ENCODE results near the gene TMCO1.

DNA sequence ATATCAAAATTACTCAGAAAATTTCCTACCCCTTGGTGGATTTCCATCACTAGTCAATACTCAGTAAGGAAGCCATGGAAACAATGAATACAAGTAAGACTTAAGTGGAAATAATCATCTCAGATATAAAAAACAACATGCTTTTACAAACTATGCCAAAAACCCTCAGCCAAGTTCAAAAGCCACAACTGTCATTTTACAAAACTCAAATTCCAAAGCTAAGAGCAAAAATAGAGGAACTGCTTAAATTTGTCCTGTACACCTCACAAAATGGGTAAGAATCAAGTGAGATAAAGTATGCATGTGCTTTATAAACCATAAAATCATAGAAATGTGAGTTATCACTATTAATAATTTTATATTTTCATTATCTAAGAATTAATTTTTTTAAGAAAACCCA is 9.6 kb downstream of the TMCO1 start:
- TF ChIP-seq, protein P1, sequence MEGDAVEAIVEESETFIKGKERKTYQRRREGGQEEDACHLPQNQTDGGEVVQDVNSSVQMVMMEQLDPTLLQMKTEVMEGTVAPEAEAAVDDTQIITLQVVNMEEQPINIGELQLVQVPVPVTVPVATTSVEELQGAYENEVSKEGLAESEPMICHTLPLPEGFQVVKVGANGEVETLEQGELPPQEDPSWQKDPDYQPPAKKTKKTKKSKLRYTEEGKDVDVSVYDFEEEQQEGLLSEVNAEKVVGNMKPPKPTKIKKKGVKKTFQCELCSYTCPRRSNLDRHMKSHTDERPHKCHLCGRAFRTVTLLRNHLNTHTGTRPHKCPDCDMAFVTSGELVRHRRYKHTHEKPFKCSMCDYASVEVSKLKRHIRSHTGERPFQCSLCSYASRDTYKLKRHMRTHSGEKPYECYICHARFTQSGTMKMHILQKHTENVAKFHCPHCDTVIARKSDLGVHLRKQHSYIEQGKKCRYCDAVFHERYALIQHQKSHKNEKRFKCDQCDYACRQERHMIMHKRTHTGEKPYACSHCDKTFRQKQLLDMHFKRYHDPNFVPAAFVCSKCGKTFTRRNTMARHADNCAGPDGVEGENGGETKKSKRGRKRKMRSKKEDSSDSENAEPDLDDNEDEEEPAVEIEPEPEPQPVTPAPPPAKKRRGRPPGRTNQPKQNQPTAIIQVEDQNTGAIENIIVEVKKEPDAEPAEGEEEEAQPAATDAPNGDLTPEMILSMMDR (IDR thresholded peaks at IDR 0.05) = no peak
- no peak for TF ChIP-seq EP300 (IDR thresholded peaks at IDR 0.05)
- TF ChIP-seq POLR2A (IDR thresholded peaks at IDR 0.05) = no peak
